ENCODE measurements around the gene NPHP4. TPM values are rescaled to one million over a fixed set of nuclear protein-coding genes. Genes with fewer than 3 reads are reported as not detected.

NPHP4 gene
- total RNA-seq, 1 experiment from 2014 or later: 20.0 TPM

- POLR2A ChIA-PET: no interaction called here
These were observed 48.2 kb upstream of the NPHP4 start for GRCh38 chr1:6040444-6040843.

More at GRCh38 chr1:6040444-6040843, 48.2 kb upstream of the NPHP4 start:
- Histone ChIP-seq H3K9ac (ENCODE audit: low read length) (no peak overlapping the region), H3K4me3 (replicated peaks in 1 of 2; ENCODE audit: low read depth in 1 of 2, low read length in 2 of 2) (no peak overlapping the region), H3K4me1 (ENCODE audit: control insufficient read depth in 1 of 2, insufficient read depth in 2 of 2, low read length in 2 of 2) (no peaks in the 10 kb centered on the region), H2AFZ (ENCODE audit: low read depth, low read length, poor library complexity, severe bottlenecking) (no peak overlapping the region), H3K4me2 (ENCODE audit: low read length) (no peak overlapping the region), H3K36me3 (ENCODE audit: control insufficient read depth in 1 of 2, insufficient read depth in 2 of 2, low read length in 2 of 2) (no peaks in the 10 kb centered on the region), H3K9me3 (ENCODE audit: control insufficient read depth in 1 of 2, insufficient read depth in 1 of 2, low read depth in 1 of 2, low read length in 2 of 2) (no peaks in the 10 kb centered on the region), H4K20me1 (ENCODE audit: insufficient read depth) (no peaks in the 10 kb centered on the region), H3K79me2 (ENCODE audit: insufficient read depth, low read length) (no peaks in the 10 kb centered on the region), H3K27ac (ENCODE audit: low read depth, low read length) (no peak overlapping the region), H3K9me2 (ENCODE audit: insufficient read depth) (no peaks in the 10 kb centered on the region), H3K27me3 (ENCODE audit: insufficient read depth, low read length) (no peaks in the 10 kb centered on the region)
- RAD21 ChIA-PET (ENCODE audit: low non-redundant PET in 1 of 2, low total read pairs in 2 of 2, uncharacterized antibody in 2 of 2, unreplicated experiment in 2 of 2): no interaction called here
- CTCF ChIA-PET: no interaction called here
- intact Hi-C loops (cut with micrococcal nuclease): no loop called here
- DNase-seq (ENCODE audit: low read depth, low spot score) (no peak), ATAC-seq (no peak)
- no TSS peak for BruUV-seq (replicated peaks)
- TF ChIP-seq EGR1 (IDR thresholded peaks at IDR 0.05; ENCODE audit: low read depth): no peak
- no peak for TF ChIP-seq REST (IDR thresholded peaks at IDR 0.05; ENCODE audit: low read depth)
- TF ChIP-seq CTCF (IDR thresholded peaks at IDR 0.05 in 2 of 3, conservative IDR thresholded peaks at IDR 0.05 in 1 of 3; ENCODE audit: borderline replicate concordance in 1 of 3, insufficient read depth in 1 of 3, low read depth in 2 of 3, low read length in 2 of 3): no peak
- no peak for TF ChIP-seq ZBTB33 (IDR thresholded peaks at IDR 0.05; ENCODE audit: extremely low read depth, insufficient replicate concordance, low read length)
- TF ChIP-seq SP1 (IDR thresholded peaks at IDR 0.05; ENCODE audit: low read depth): no peak
- TF ChIP-seq RAD21 (IDR thresholded peaks at IDR 0.05; ENCODE audit: low read depth): no peak
- TF ChIP-seq ATF3 (IDR thresholded peaks at IDR 0.05): no peak
- no peak for TF ChIP-seq CEBPB (IDR thresholded peaks at IDR 0.05; ENCODE audit: low read depth)
- no peak for TF ChIP-seq EZH2phosphoT487 (IDR thresholded peaks at IDR 0.05; ENCODE audit: borderline replicate concordance)
- no peak for TF ChIP-seq EZH2 (IDR thresholded peaks at IDR 0.05)
